ENCODE results near the gene AMIGO2.

The AMIGO2 gene

GRCh38 chr12:47032644-47033043, 47.1 kb downstream of the AMIGO2 start:
- peak; percentile 30 for DNase-seq

DNA sequence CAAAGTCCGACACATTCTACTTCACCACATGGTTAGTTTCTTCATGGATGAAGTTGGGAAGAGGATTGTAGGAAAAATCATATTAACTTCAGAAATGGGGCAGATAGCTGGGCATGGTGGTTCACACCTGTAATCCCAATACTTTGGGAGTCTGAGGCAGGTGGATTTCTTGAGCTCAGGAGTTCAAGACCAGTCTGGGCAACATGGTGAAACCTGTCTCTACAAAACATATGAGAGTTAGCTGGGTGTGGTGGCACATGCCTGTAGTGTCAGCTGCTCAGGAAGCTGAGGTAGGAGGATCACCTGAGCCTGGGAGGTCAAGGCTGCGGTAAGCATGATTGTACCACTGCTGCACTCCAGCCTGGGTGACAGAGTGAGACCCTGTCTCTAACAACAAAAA, 49.9 kb downstream of the AMIGO2 start:
- DNase-seq, result no peak

- no peak for DNase-seq
Observed at GRCh38 chr12:47028981-47029708, 50.6 kb downstream of the AMIGO2 start.

DNA sequence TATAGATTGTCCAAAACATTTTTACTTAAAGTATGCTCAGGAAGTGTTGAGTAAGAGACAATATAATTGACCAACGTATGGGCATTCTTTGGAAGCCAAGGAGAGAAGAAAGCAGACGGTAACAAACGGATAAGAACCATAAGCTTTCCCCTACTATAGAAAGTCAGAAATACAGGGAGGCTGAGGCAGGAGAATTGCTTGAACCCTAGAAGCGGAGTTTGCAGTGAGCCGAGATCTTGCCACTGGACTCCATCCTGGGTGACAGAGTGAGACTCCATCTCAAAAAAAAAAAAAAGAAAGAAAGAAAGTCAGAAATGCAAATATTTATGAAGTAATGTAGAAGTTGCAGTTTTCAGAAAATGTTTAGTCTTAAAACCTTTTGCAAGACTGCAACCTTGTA, 51.6 kb downstream of the AMIGO2 start:
- no peak for DNase-seq

Data from NCI-H526 treated with DMSO at 0.1 percent for 48 hours (cell line).